ENCODE measurements around the gene NHEJ1. TPM values are rescaled to one million over a fixed set of nuclear protein-coding genes. Genes with fewer than 3 reads are reported as not detected.
A peak's percentile ranks its signal among the peaks of the same experiment; 100 is the strongest.

The NHEJ1 gene
- total RNA-seq, 1 donor from 2014 or later, result 10.8 TPM

- H3K4me3 Mint-ChIP-seq (ENCODE audit: unreplicated experiment), result no peak overlapping the region
- no peak for FAIRE-seq
Observed at GRCh38 chr2:219071131-219071816, 89.3 kb downstream of the NHEJ1 start.

GRCh38 chr2:219065484-219065883 is 95.1 kb downstream of the NHEJ1 start:
- no peak overlapping the region for H3K4me3 Mint-ChIP-seq (ENCODE audit: unreplicated experiment)
- peaks cover 2% of the 10 kb centered on the region for H4K20me1 ChIP-seq (ENCODE audit: insufficient read depth, low read length)
- H3K4me1 Mint-ChIP-seq (ENCODE audit: low read depth, unreplicated experiment), result no peaks in the 10 kb centered on the region
- H3K9me3 ChIP-seq (ENCODE audit: insufficient read depth, low read depth, low read length), result no peaks in the 10 kb centered on the region
- no peaks in the 10 kb centered on the region for H3K36me3 ChIP-seq (ENCODE audit: insufficient read depth, low read length)
- no peaks in the 10 kb centered on the region for H3K9me3 Mint-ChIP-seq (ENCODE audit: unreplicated experiment)
- peaks cover 34% of the 10 kb centered on the region for H3K27me3 ChIP-seq (ENCODE audit: insufficient read depth, low read length)
- H3K9ac ChIP-seq (ENCODE audit: low read length), result no peak overlapping the region
- H2AFZ ChIP-seq (ENCODE audit: low read depth, low read length), result no peak overlapping the region
- no peak overlapping the region for H3K4me3 ChIP-seq (ENCODE audit: insufficient read depth, low read depth, low read length)
- H3K4me1 ChIP-seq (ENCODE audit: insufficient read depth, low read length), result peaks cover 5% of the 10 kb centered on the region
- H3K27ac ChIP-seq (ENCODE audit: low read depth, low read length), result no peak overlapping the region
- peaks cover 4% of the 10 kb centered on the region for H3K36me3 Mint-ChIP-seq (ENCODE audit: low read depth, unreplicated experiment)
- no peak overlapping the region for H3K27ac Mint-ChIP-seq (ENCODE audit: unreplicated experiment)
- no peak for DNase-seq (ENCODE audit: low read depth)
- H3K27me3 Mint-ChIP-seq (ENCODE audit: low read depth, unreplicated experiment), result peaks cover 70% of the 10 kb centered on the region
- no peaks in the 10 kb centered on the region for H3K79me2 ChIP-seq (ENCODE audit: insufficient read depth, low read length)
- no peak overlapping the region for H3K4me2 ChIP-seq (ENCODE audit: low read length)
- TF ChIP-seq EZH2 (IDR thresholded peaks at IDR 0.05; ENCODE audit: insufficient read depth, low read length) (no peak), CTCF (IDR thresholded peaks at IDR 0.05; ENCODE audit: insufficient read depth, low read depth, low read length) (no peak)
- FAIRE-seq, result no peak

More at GRCh38 chr2:219071131-219071816, 89.3 kb downstream of the NHEJ1 start:
- Histone ChIP-seq H3K9me3 (ENCODE audit: insufficient read depth, low read depth, low read length) (peaks cover 3% of the 10 kb centered on the region), H3K79me2 (ENCODE audit: insufficient read depth, low read length) (no peaks in the 10 kb centered on the region), H3K9ac (ENCODE audit: low read length) (no peak overlapping the region), H3K4me1 (ENCODE audit: insufficient read depth, low read length) (no peaks in the 10 kb centered on the region), H4K20me1 (ENCODE audit: insufficient read depth, low read length) (no peaks in the 10 kb centered on the region), H3K27ac (ENCODE audit: low read depth, low read length) (no peak overlapping the region), H2AFZ (ENCODE audit: low read depth, low read length) (no peak overlapping the region), H3K36me3 (ENCODE audit: insufficient read depth, low read length) (no peaks in the 10 kb centered on the region), H3K4me3 (ENCODE audit: insufficient read depth, low read depth, low read length) (no peak overlapping the region), H3K27me3 (ENCODE audit: insufficient read depth, low read length) (no peaks in the 10 kb centered on the region), H3K4me2 (ENCODE audit: low read length) (no peak overlapping the region)
- peak; percentile 18 for DNase-seq (ENCODE audit: low read depth)
- Mint-ChIP-seq H3K27ac (ENCODE audit: unreplicated experiment) (no peak overlapping the region), H3K4me1 (ENCODE audit: low read depth, unreplicated experiment) (no peaks in the 10 kb centered on the region), H3K9me3 (ENCODE audit: unreplicated experiment) (peaks cover 1% of the 10 kb centered on the region), H3K36me3 (ENCODE audit: low read depth, unreplicated experiment) (peaks cover 20% of the 10 kb centered on the region), H3K27me3 (ENCODE audit: low read depth, unreplicated experiment) (peaks cover 47% of the 10 kb centered on the region)
- TF ChIP-seq EZH2 (IDR thresholded peaks at IDR 0.05; ENCODE audit: insufficient read depth, low read length) (no peak), CTCF (IDR thresholded peaks at IDR 0.05; ENCODE audit: insufficient read depth, low read depth, low read length) (no peak)

GRCh38 chr2:219062081-219062480 is 98.5 kb downstream of the NHEJ1 start:
- Mint-ChIP-seq H3K4me3 (ENCODE audit: unreplicated experiment) (no peak overlapping the region), H3K9me3 (ENCODE audit: unreplicated experiment) (no peaks in the 10 kb centered on the region), H3K36me3 (ENCODE audit: low read depth, unreplicated experiment) (no peaks in the 10 kb centered on the region), H3K27me3 (ENCODE audit: low read depth, unreplicated experiment) (peaks cover 79% of the 10 kb centered on the region), H3K4me1 (ENCODE audit: low read depth, unreplicated experiment) (no peaks in the 10 kb centered on the region), H3K27ac (ENCODE audit: unreplicated experiment) (no peak overlapping the region)
- H3K9me3 ChIP-seq (ENCODE audit: insufficient read depth, low read depth, low read length), result no peaks in the 10 kb centered on the region
- H2AFZ ChIP-seq (ENCODE audit: low read depth, low read length), result no peak overlapping the region
- DNase-seq (ENCODE audit: low read depth) (no peak), FAIRE-seq (no peak)
- H3K27me3 ChIP-seq (ENCODE audit: insufficient read depth, low read length), result peaks cover 64% of the 10 kb centered on the region
- H3K36me3 ChIP-seq (ENCODE audit: insufficient read depth, low read length), result no peaks in the 10 kb centered on the region
- H3K27ac ChIP-seq (ENCODE audit: low read depth, low read length), result no peak overlapping the region
- H3K79me2 ChIP-seq (ENCODE audit: insufficient read depth, low read length), result no peaks in the 10 kb centered on the region
- H3K4me1 ChIP-seq (ENCODE audit: insufficient read depth, low read length), result peaks cover 17% of the 10 kb centered on the region
- TF ChIP-seq CTCF (IDR thresholded peaks at IDR 0.05; ENCODE audit: insufficient read depth, low read depth, low read length) (no peak), EZH2 (IDR thresholded peaks at IDR 0.05; ENCODE audit: insufficient read depth, low read length) (no peak)
- no peak overlapping the region for H3K4me3 ChIP-seq (ENCODE audit: insufficient read depth, low read depth, low read length)
- H3K9ac ChIP-seq (ENCODE audit: low read length), result no peak overlapping the region
- H3K4me2 ChIP-seq (ENCODE audit: low read length), result no peak overlapping the region
- peaks cover 15% of the 10 kb centered on the region for H4K20me1 ChIP-seq (ENCODE audit: insufficient read depth, low read length)
